Upper lobe of left lung (tissue), 6 donors: Measurements from ENCODE around the gene RBM34. TPM values are rescaled to one million over a fixed set of nuclear protein-coding genes. Genes with fewer than 3 reads are reported as not detected.
"Not testable (repeated sequence)": the region's sequence is repeated elsewhere in the genome, so short reads cannot be mapped to it uniquely, and the experiment has no call there.

Source experiments
- ATAC-seq, 2 donors: fragments of 200-7000 bp; cut with Tn5 transposase; one replicate each; pipeline ENCODE4 v1.9.1; 2022; ENCODE audit warnings: mild to moderate bottlenecking in 2 of 2, moderate library complexity in 2 of 2; ENCODE audit not compliant: low FRiP score in 2 of 2
- DNase-seq, 2 donors: peaks; one replicate each; pipeline ENCODE4 v3.0.0-alpha.2; 2019 to 2020
- H3K27ac ChIP-seq, 4 donors: fragments of 200-600 bp; sonication (generic); one replicate each; pipeline ENCODE4 v1.5.1; 2016 to 2019
- H3K27me3 ChIP-seq, 4 donors: fragments of 200-600 bp; sonication (generic); one replicate each; pipeline ENCODE4 v1.5.1; 2017 to 2019
- H3K36me3 ChIP-seq, 4 donors: fragments of 200-600 bp; sonication (generic); one replicate each; pipeline ENCODE4 v1.5.1; 2016 to 2019
- H3K4me1 ChIP-seq, 4 donors: fragments of 200-600 bp; sonication (generic); one replicate each; pipeline ENCODE4 v1.5.1; 2018 to 2019
- H3K4me3 ChIP-seq, 4 donors: fragments of 200-600 bp; sonication (generic); one replicate each; pipeline ENCODE4 v1.5.1; 2017 to 2019; ENCODE audit warnings: mild to moderate bottlenecking in 2 of 4, moderate library complexity in 1 of 4
- H3K9me3 ChIP-seq, 4 donors: fragments of 200-600 bp; sonication (generic); one replicate each; pipeline ENCODE4 v1.5.1; 2018 to 2019
- CTCF ChIP-seq, 6 experiments: fragments of 450-650 bp in 4 of 6; fragments of 200-600 bp in 2 of 6; sonication (generic) in 2 of 6; IDR thresholded peaks; one replicate each; pipeline ENCODE4 v1.5.1; 2016 to 2019; ENCODE audit warnings: antibody characterized with exemption in 6 of 6
- EP300 ChIP-seq, 4 donors: sonication (generic); formaldehyde crosslinking; IDR thresholded peaks; one replicate each; pipeline ENCODE4 v1.5.1; 2017; ENCODE audit warnings: antibody characterized with exemption in 4 of 4, control low read depth in 2 of 4
- POLR2A ChIP-seq, 4 donors: fragments of 450-650 bp; IDR thresholded peaks; one replicate each; pipeline ENCODE4 v1.5.1; 2016 to 2017; ENCODE audit warnings: antibody characterized with exemption in 4 of 4, mild to moderate bottlenecking in 2 of 4
- POLR2AphosphoS5 ChIP-seq, 2 donors: sonication (generic); formaldehyde crosslinking; IDR thresholded peaks; one replicate each; pipeline ENCODE4 v1.5.1; 2017; ENCODE audit warnings: antibody characterized with exemption in 2 of 2
- WGBS, 2 donors: methylation state at CpG; one replicate each; pipeline ENCODE4 v1.1.5; 2017 to 2018; 5-methylcytosine and 5-hydroxymethylcytosine counted together
- total RNA-seq, 6 donors: library from RNA; depleted of rRNA in 4 of 6; stranded (reverse); fragments of >200 nt in 4 of 6; gene quantifications; one replicate each; pipeline versions ENCODE4 v1.1.0 to v1.2.1, GENCODE V29; 2016 to 2021
- donor health status: DM: no; HTN: no; CAD: no; lungs with moderate emphysema.
- donor health status: DM: no; HTN: yes; CAD: no; lungs with severe emphysema.

The RBM34 gene
- total RNA-seq, 6 donors from 2014 or later: 17.3 to 61.0 (median 35.0) TPM

GRCh38 chr1:235102259-235102582 is 58.8 kb downstream of the RBM34 start:
- no peak for ATAC-seq
- H3K9me3 ChIP-seq: no peaks in the 10 kb centered on the region
- no peaks in the 10 kb centered on the region for H3K27me3 ChIP-seq
- no peak overlapping the region for H3K27ac ChIP-seq
- no peak for DNase-seq
- WGBS, 2 donors: 94 to 97% methylated on average over 3 of the region's 3 CpGs
- H3K4me3 ChIP-seq: no peak overlapping the region
- TF ChIP-seq POLR2AphosphoS5 (IDR thresholded peaks at IDR 0.05): no peak
- no peak for TF ChIP-seq POLR2A (IDR thresholded peaks at IDR 0.05)
- TF ChIP-seq EP300 (IDR thresholded peaks at IDR 0.05): no peak
- TF ChIP-seq CTCF (IDR thresholded peaks at IDR 0.05): no peak
- H3K4me1 ChIP-seq: peaks cover 9 to 11% (median 10%) of the 10 kb centered on the region in 4 donors
- H3K36me3 ChIP-seq: peaks cover 0 to 1% (median under 1%) of the 10 kb centered on the region in 4 donors

GRCh38 chr1:235101558-235102258 is 59.3 kb downstream of the RBM34 start:
- H3K4me3 ChIP-seq: no peak overlapping the region
- H3K9me3 ChIP-seq: no peaks in the 10 kb centered on the region
- H3K36me3 ChIP-seq: no peaks in the 10 kb centered on the region
- ATAC-seq: no peak
- H3K27me3 ChIP-seq: no peaks in the 10 kb centered on the region
- DNase-seq: no peak
- TF ChIP-seq POLR2A (IDR thresholded peaks at IDR 0.05): no peak
- no peak for TF ChIP-seq CTCF (IDR thresholded peaks at IDR 0.05)
- no peak for TF ChIP-seq EP300 (IDR thresholded peaks at IDR 0.05)
- TF ChIP-seq POLR2AphosphoS5 (IDR thresholded peaks at IDR 0.05): no peak
- 91 to 94% methylated on average over 4 to 5 of the region's 5 CpGs for WGBS, 2 donors
- H3K4me1 ChIP-seq: peaks cover 9 to 11% (median 10%) of the 10 kb centered on the region in 4 donors
- H3K27ac ChIP-seq: no peak overlapping the region

- Histone ChIP-seq H3K27ac (no peak overlapping the region), H3K36me3 (no peaks in the 10 kb centered on the region), H3K4me1 (peaks cover 9 to 11% (median 10%) of the 10 kb centered on the region in 4 donors), H3K27me3 (no peaks in the 10 kb centered on the region), H3K9me3 (no peaks in the 10 kb centered on the region), H3K4me3 (no peak overlapping the region)
- no peak for ATAC-seq
- DNase-seq: peak in 1 of 2 donors; percentile 60
- TF ChIP-seq EP300 (IDR thresholded peaks at IDR 0.05) (no peak), POLR2AphosphoS5 (IDR thresholded peaks at IDR 0.05) (no peak)
- WGBS, 2 donors: 70 to 85% methylated on average over 13 of the region's 13 CpGs
Measured at GRCh38 chr1:235100194-235100772, 60.8 kb downstream of the RBM34 start.

GRCh38 chr1:235098991-235099390 is 62.1 kb downstream of the RBM34 start:
- DNase-seq (no peak), ATAC-seq (no peak)
- Histone ChIP-seq H3K4me3 (no peak overlapping the region), H3K27me3 (no peaks in the 10 kb centered on the region), H3K27ac (no peak overlapping the region), H3K36me3 (no peaks in the 10 kb centered on the region), H3K4me1 (peaks cover 2 to 5% (median 4%) of the 10 kb centered on the region in 4 donors), H3K9me3 (no peaks in the 10 kb centered on the region)
- 95 to 97% methylated on average over 8 to 9 of the region's 9 CpGs for WGBS, 2 donors
- TF ChIP-seq CTCF (IDR thresholded peaks at IDR 0.05) (no peak), EP300 (IDR thresholded peaks at IDR 0.05) (no peak), POLR2AphosphoS5 (IDR thresholded peaks at IDR 0.05) (no peak), POLR2A (IDR thresholded peaks at IDR 0.05) (no peak)

GRCh38 chr1:235098547-235098946 is 62.5 kb downstream of the RBM34 start:
- H3K4me3 ChIP-seq: no peak overlapping the region
- TF ChIP-seq EP300 (IDR thresholded peaks at IDR 0.05) (no peak), CTCF (IDR thresholded peaks at IDR 0.05) (no peak), POLR2A (IDR thresholded peaks at IDR 0.05) (no peak), POLR2AphosphoS5 (IDR thresholded peaks at IDR 0.05) (no peak)
- 87 to 90% methylated on average over 6 of the region's 6 CpGs for WGBS, 2 donors
- H3K27ac ChIP-seq: no peak overlapping the region
- no peaks in the 10 kb centered on the region for H3K9me3 ChIP-seq
- no peaks in the 10 kb centered on the region for H3K36me3 ChIP-seq
- no peak for DNase-seq
- no peak for ATAC-seq
- H3K4me1 ChIP-seq: peaks cover 2 to 7% (median 4%) of the 10 kb centered on the region in 4 donors
- no peaks in the 10 kb centered on the region for H3K27me3 ChIP-seq

- WGBS, 2 donors: 92 to 94% methylated on average over 14 of the region's 14 CpGs
- H3K27me3 ChIP-seq, H3K9me3 ChIP-seq, H3K27ac ChIP-seq, H3K4me3 ChIP-seq, ATAC-seq, DNase-seq, H3K36me3 ChIP-seq: not testable (repeated sequence)
- peaks cover 4 to 12% (median 10%) of the 10 kb centered on the region in 4 donors for H3K4me1 ChIP-seq
Measured at GRCh38 chr1:235097501-235097900, 63.5 kb downstream of the RBM34 start.
